GM21526 (cell line): ENCODE measurements around the gene RRP1B.
"Not testable (repeated sequence)": the region's sequence is repeated elsewhere in the genome, so short reads cannot be mapped to it uniquely, and the experiment has no call there.

Experiments
- ATAC-seq: cut with Tn5 transposase; IDR thresholded peaks from one replicate; pipeline ENCODE4 v1.9.1; 2021; ENCODE audit warnings: moderate library complexity; ENCODE audit not compliant: unreplicated experiment, low FRiP score

RRP1B gene, protein sequence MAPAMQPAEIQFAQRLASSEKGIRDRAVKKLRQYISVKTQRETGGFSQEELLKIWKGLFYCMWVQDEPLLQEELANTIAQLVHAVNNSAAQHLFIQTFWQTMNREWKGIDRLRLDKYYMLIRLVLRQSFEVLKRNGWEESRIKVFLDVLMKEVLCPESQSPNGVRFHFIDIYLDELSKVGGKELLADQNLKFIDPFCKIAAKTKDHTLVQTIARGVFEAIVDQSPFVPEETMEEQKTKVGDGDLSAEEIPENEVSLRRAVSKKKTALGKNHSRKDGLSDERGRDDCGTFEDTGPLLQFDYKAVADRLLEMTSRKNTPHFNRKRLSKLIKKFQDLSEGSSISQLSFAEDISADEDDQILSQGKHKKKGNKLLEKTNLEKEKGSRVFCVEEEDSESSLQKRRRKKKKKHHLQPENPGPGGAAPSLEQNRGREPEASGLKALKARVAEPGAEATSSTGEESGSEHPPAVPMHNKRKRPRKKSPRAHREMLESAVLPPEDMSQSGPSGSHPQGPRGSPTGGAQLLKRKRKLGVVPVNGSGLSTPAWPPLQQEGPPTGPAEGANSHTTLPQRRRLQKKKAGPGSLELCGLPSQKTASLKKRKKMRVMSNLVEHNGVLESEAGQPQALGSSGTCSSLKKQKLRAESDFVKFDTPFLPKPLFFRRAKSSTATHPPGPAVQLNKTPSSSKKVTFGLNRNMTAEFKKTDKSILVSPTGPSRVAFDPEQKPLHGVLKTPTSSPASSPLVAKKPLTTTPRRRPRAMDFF

DNA sequence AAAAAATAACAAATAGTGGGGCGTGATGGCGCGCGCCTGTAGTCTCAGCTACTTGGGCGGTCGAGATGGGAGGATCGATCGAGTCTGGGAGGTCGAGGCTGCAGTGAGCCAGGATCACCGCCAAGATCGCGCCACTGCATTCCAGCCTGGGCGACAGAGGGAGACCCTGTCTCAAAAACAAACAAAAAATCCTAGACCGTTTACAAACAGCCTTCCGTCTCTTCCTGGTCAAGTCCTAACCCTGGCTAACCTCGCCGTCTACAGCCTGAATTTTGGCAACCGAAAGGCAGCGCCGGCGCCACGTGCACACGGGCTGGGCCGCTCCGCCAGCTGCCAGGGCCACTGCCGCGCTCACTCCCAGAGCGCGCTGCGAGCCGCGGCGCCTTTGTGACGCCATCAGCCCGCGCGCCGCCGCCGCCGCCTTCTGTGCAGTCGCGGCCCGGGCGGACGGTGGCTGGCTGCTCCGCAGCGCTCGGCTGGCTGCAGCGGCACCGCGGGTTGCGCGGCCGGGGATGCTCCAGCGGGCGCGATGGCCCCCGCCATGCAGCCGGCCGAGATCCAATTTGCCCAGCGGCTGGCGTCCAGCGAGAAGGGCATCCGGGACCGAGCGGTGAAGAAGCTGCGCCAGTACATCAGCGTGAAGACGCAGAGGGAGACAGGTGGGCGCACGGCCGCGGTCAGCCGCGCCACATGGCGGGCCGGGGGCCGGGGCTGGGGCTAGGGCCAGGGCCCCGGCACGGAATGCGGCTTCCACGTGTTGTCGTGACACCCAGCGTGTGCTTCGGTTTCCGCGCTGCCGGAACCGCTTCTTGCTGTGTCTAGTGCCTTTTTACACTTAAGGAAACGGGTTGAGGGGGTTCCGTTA lies at the start of gene RRP1B, which contains the start of gene HSF2BP:
TSS of gene RRP1B (plus strand) at position 425 of the 865 bp plus-strand sequence. CDS start at position 530, 105 bp downstream.
TSS of gene HSF2BP (minus strand) at position 353 of the 865 bp plus-strand sequence. CDS start 1,392 bp downstream, outside the sequence.
- ATAC-seq = peak; percentile 69

DNA sequence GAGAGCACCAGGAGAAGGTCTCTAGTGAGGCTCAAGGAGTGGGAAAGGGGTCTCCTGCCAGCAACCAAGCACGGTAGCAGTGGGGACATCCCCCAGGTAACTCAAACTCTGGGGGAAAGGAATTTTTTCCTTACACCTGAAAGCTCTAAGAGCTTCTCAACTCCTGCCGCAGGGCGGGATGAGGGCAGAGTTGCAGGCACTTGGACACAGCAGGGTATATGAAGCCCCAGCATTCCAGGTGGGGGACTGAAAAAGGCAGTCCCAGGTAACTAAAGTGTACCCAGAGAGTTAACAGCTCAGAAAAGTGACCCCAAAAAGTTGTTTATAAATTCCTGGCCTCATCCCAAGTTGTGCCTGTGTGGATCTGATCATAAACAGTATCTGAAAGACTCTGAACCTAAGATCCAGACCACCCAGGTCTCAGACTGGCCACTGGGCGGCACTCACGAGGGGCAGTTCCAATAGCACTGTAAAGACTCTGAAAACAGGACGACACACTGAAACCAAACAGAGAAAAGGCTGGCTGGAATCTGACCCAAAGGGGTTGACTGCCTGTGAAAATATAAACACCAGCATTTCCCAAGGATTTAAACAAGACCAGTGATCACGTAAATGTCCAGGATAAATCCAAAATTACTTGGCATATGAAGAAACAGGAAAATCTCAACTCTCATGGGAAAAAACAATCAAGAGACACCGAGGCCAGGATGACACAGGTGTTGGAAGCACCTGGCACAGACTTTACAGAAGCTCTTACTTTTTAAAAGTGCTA lies 47.6 kb upstream of the RRP1B start:
- ATAC-seq = no peak

DNA sequence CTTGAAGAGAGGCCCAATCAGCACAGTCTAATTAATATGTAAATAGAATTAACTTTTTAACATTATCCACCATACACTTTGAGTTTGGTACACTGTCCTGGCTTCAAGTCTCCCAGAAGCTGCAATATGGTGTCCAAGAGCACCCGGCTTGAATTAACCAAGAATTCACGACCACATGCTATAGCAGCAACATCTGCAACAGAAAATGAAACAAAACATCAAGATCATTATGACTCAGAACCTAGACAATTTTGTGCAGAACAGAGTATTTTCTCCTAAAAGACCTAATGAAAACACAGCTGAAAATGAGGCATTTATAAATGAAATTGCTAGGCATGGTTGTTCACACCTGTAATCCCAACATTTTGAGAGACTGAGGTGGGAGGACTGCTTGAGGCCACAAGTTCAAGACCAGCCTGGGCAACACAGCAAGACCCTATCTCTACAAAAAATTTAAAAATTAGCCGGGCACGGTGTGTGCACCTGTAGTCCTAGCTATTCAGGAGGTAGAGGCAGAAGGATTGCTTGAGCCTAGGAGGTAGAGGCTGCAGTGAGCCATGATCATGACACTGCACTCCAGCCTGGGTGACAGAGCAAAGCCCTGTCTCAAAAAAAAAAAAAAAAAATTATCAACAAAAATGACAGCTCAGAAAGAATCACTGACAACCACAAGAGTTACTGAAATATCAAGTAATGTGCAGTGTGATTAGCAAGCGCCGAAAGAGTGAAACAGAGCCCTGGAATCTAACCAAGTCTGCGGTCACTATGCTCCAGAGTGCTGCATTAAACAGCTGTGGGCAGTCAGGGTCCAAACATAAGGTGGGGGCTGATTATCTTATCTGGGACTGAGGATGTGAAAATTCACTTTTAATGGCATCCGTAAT lies 45.4 kb upstream of the RRP1B start:
- ATAC-seq = no peak

DNA sequence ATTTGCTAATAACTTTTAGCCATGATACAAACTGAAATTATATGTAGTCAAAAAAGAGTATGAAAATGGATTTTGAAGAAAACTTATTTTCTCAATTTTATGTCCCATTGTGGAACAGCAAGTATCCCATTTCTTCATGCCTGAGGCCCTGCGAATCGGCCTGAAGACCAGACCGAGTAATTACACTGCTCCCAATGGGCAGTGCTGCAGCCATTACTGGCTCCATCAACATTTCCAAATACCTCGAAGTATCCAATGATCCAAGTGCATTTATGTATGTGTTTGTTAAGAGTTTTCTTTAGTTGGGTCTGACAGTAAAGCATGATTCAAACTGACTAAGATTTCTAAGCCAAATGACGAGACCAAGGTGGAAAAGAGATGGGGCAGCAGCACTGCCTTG lies 44.5 kb upstream of the RRP1B start:
- no peak for ATAC-seq

DNA sequence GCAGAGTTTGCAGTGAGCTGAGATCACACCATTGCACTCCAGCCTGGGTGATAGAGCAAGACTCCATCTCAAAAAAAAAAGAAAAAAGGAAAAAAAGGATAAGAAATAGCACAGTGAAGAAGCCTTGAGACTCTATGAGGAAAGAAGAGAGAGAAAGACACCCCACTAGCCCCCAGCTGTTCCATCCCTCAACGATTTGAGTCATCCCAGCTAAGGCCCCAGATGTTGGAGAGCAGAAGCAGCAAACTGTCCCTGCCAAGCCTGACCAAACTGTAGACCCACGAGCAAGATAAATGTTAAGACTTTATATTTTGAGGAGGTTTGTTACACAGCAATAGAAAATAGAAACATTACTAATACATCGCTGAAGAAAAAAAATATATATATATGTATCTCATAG lies 42.5 kb upstream of the RRP1B start:
- not testable (repeated sequence) for ATAC-seq

DNA sequence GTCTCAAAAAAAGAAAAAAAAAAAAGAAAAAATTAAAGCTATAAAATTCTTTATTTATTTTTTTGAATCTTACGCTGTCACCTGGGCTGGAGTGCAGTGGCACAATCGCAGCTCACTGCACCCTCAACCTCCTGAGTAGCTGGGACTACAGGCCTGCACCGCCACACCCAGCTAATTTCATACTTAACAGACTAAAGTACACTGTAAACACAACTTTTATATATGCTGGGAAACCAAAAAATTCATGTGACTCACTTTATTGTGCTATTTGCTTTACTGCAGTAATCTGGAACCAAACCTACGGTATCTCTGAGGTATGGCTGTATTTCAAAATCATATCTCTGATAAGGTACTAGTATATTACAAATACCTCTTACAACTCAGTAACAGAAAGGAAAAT lies 40.4 kb upstream of the RRP1B start:
- no peak for ATAC-seq

DNA sequence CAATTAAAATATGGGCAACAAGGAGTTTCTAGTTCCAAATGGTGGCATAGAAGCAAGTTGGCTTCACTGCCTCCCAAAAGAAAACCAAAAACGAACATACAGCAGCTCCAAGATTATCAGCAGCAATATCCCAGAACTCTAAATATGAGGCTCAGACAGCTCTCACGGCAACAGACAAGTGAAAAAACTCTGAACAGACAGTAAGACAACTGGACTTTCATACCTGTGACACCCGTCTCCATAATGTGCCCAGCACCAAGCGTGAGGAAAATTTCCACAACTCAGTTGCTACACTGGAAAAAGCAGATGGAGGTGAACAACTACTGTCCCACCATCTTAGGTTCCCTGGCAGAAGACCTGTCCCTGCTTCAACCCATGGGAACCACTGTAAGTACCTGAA lies 40.0 kb upstream of the RRP1B start:
- no peak for ATAC-seq

DNA sequence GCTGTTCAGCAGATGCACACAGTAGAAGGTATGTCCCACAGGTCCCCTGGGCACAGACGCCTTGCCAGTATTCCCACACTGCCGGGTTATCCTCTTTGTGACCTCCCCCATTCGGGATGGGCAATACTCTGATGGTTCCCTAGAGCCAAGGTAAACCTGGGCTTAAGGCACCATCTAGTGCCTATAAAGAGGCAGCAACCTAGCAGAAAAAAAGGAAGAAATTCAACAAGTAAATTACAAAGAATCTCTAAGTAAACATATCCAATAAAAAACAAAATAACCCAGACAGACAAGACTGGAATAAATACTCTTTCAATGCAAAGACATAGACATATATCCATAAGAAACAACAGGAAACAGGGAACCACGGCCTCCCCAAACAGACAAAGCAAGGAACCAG lies 39.5 kb upstream of the RRP1B start:
- ATAC-seq = no peak

DNA sequence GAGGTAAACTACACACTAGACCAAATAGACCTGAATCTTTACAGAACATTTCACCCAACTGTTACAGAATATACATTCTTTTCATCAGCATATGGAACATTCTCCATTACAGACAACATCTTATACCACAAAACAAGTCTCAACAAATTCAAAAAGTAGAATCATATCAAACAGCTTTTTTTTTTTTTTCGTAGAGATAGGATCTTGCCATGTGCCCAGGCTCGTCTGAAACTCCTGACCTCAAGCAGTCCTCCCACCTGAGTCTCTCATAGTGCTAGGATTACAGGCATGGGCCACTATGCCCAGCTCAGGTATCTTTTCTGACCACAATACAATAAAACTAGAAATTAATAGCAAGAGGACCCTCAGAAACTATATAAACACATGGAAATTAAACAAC lies 36.6 kb upstream of the RRP1B start:
- ATAC-seq = no peak

DNA sequence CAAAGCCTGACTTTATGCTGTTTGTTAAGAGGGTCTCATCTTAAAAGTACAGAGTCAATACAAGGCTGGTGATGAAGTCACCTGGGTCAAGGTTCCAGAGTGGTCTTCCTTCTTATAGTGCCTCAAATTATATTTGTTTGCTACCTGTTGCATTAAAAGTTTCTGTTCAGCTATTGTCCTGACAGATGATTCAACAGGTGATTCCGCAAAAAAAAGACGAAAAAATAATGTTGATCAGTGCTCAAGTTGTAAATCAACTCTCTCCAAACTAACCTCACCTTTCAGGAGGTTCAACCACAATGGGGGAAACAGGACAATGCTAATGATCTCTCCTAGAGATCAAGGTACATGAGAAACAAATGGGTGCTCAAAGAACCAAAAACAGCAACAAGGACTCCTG lies 35.8 kb upstream of the RRP1B start:
- ATAC-seq = no peak

DNA sequence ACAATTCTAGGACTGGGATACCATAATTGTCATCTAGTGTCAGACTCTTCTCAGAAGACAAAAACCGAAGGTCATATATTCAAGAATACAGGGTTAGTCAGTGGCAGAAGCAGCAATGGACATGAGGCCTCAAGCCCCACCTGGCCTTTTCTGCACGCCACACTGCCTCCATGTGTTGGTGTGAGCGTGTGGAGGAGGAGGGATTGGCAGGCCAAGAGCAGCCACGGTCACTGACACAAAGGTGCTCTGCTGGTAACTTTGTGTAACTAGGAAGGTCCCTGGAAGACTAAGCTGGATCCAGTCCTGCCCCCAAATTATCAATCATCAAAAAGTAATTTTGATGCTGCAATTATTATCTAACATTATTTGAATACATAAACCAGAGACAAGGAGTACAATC lies 35.0 kb upstream of the RRP1B start:
- no peak for ATAC-seq

DNA sequence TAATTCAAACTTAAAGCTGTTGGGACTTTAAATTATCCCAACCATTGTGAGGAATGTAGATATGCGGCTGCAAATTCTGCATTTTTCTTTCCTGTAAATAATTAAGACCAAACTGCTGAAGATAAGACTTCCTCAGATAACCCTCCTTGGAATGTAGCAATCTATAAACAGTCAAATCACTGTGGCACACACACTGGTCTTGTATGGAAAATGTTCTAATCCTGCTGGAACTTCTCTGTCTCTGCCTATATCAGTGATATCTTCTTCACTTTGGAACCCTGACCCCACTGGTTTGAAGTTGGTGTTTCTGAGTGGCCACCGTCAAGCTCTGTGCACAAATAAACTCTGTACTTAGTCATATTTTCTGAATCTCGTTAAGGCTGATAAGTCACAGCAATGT lies 33.0 kb upstream of the RRP1B start:
- ATAC-seq = no peak

DNA sequence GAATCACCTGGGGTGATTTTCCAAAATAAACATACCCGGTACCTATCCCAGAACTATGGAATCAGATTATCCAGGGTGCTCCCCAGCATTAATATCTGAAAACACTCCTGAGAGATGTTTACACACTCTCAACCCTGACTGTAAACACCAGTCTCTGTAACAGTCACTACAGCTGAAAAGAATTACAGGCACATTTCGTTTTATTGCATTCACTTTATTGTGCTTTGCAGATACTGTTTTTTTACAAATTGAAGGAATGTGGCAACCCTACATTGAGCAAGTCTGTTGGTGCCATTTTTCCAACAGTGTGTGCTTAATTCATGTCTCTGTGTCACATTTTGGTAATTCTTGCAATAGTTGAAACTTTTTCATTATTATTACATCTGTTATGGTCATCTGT lies 31.8 kb upstream of the RRP1B start:
- no peak for ATAC-seq

DNA sequence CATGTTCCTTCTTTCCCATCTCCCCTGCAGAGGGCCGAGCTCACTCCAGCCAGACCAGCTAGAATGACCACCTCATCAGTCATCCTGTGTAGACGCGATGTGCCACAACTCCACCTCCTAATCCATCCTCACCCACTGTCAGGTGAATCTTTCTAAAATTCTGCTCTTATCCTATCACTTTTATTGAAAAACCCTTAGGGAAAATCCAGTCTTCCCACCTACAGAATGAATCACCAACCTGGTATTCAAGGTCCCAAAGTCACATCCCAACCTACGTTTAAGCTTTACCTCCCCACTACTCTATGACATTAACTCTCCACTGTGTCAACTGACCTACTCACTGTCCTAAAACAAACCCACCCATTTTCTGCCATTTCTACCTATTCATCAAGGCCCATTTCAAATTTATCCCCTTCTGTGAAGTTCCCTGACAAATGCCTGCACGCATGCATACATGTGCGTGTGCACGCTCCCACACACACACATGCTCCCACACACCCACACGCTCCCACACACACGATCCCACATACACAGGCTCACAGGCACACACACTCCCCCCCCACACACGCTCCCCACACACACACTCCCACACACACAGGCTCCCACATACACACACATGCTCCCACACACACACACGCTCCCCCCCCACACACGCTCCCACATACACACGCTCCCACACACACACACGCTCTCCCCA lies 27.8 kb upstream of the RRP1B start:
- ATAC-seq = no peak

DNA sequence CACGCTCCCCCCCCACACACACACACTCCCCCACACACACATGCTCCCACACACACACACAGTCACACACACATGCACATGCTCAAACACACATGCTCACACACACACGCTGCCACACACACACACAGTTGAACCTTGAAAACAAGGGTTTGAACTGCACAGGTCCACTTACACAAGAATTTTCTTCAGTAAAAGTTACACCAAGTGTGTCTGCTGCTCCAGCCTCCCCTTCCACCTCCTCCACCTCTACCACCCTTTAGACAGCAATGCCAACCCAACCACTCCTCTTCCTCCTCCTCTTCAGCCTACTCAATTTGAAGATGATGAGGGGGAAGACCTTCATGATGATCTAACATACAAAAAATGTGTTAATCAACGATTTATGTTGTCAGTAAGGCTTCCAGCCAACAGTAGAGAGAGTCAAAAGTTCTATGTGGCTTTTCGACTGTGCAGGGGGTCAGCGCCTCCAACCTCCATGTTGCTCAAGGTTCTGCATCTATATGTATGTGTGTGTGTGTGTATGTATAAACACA lies 26.9 kb upstream of the RRP1B start:
- no peak for ATAC-seq

DNA sequence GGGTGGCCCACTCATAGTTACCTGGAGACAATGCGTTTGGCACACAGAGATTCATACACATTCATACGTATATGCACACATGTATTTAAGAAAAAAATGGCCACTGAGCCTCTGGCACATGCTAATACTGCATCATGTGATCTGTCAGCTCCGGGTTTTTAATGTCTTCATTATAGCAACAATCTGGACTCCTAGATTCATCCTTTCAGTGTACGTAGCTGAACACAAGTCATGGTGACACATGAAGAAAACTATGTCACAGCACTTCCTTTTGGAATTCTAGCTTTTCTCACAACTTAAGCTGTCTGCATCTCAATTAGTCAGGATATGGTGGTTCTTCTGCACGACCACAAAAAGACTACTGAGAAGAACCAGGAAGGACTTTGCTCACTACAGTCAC lies 24.7 kb upstream of the RRP1B start:
- no peak for ATAC-seq

DNA sequence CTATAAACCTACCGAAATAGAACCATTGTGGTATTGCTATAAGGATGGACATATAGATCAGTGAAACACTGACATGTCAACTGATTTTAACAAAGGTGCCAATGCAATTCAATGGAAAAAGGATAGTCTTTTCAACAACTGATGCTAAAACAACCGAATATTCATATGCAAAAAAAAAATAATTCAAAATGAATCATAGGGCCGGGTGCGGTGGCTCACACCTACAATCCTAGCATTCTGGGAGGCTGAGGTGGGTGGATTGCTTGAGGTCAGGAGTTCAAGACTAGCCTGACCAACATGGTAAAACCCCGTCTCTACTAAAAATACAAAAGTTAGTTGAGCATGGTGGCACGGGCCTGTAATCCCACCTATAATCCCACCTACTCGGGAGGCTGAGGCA lies 23.9 kb upstream of the RRP1B start:
- ATAC-seq = no peak

DNA sequence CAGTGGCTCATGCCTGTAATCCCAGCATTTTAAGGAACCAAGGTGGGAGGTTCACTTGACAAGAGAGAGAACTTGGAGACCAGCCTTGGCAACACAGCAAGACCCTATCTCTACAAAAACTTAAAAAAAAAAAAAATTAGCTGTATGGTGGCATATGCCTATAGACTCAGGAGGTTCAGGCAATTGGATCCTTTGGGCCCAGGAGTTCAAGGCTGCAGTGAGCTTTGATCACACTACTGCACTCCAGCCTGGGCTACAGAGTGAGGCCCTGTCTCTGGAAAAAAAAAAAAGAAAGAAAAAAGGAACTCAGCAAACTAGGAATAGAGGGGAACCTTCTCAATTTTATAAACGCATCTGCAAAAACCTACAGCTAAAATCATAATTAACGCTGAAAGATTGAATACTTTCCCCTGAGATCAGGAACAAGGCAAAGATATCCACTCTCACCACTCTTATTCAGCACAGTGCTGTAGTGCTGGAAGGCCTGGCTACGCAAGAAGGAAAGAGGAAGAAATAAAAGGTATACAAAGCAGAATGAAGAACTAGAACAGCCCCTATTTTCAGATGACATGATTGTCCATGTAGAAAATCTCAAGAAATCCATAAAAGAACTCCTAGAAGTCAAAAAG lies 21.7 kb upstream of the RRP1B start:
- no peak for ATAC-seq
